NCI-H2227 treated with DMSO at 0.1 percent for 48 hours (cell line): ENCODE measurements around the gene RCC1.
"Not testable (repeated sequence)": the region's sequence is repeated elsewhere in the genome, so short reads cannot be mapped to it uniquely, and the experiment has no call there.

Experiments used
- DNase-seq: peaks from one replicate; lab custom pipeline; 2025; lab: John Stamatoyannopoulos, UW

Gene RCC1

DNA sequence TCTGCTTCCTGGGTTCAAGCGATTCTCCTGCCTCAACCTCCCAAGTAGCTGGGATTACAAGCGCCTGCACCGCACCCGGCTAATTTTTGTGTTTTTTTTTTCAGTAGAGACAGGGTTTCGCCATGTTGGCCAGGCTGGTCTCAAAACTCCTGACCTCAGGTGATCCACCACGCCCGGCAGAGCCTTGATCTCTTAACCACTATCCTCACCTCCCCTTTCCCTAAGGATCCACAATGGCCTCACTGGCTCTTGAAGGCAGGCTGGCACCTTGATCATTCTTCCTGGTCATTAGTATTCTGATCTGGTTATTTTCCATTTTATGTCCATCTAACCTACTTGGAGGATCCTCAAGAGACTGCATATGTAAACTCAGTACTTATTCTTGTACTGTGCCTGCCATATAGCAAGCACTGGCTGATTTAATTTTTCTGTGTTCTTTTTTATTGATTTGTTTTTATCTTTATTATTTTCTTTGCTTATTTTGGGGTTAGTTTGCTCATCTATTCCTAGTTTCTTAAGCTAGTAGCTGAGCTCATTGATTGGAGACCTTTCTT is 6.3 kb downstream of the RCC1 start:
- DNase-seq = no peak

DNA sequence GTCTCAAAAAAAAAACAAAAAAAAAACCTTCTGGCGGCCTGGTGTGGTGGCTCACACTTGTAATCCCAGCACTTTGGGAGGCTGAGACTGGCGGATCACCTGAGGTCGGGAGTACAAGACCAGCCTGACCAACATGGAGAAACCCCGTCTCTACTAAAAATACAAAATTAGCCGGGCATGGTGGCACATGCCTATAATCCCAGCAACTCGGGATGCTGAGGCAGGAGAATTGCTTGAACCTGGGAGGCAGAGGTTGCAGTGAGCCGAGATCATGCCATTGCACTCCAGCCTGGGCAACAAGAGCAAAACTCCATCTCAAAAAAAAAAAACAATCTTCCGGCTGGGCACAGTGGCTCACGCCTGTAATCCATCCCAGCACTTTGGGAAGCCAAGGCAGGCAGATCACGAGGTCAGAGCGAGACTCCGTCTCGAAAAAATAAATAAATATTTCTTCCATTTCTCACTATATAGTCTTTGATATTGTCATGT is 8.6 kb downstream of the RCC1 start:
- DNase-seq = not testable (repeated sequence)

DNA sequence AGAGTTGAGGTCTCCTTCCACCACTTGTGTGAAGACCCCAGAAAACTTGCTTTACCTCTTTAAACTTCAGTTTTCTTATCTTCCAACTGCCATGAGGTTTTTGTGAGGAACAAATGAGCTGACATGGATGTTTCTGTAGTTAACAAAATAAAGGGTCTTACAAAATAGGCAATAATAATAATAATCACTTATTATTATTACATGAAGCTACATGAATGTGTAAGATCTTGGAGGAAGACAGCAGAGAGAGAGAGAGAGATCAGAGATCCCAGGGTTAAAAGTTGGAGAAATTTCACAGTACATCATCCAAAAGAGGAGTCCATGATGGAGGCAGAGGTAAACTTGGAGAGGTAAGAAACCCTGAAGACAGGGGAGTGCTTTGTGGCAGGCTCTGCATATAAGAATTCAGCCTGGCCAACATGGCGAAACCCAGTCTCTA is 10.7 kb downstream of the RCC1 start:
- DNase-seq = no peak

DNA sequence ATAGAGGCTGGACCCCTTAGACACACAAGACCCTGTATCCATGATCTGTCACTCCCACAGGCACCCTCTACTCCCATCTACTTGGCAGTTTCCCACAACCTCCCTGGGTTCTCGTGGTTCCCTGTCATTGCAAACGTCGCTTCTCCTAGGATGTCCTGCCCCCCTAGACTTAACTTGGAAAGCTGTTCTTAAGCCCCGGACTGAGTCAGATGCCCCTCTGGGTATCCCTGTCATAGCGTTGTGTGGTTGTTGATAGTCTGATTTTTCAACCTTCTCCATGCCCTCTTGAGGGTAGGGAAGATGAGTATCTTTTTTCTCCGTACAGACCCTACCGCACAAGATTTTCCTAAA is 11.8 kb downstream of the RCC1 start:
- peak; percentile 66 for DNase-seq

DNA sequence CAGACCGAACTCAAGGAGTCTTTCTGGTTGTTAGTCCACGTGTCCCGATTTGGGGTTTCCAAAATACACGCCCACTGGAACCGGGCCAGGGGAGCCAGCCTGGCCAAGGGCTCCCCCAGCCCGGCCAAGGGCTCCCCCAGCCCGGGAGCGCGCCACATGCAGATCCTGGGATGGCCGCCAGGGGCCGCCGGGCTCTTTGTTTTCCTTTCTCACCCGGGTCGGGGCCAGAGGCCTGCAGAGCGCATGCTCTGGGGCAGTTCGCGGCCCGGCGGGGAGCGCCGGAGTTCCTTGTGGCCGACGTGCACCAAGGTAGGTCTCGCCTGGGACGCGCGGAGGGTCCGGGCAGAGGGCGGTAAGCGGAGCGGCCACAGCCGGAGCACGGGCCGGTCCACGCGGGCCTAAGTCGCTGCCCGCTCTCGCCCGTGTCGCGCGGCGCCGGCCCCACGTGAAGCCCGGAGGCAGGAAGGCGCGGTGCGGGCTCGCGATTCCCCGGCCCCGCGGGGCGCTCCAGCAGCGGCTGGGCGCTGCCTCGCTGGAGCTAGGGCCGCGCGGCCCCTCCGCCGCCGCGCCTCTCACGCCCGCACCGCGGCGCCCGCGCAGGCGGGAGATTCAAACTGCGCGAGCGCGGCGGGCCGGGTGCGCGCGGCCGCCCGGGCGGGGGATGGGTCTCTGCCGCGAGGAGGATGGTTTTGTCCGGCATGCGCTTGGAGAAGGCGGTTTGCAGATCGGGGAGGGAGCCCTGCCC is 12.3 kb downstream of the RCC1 start:
- DNase-seq = peak; percentile 89

DNA sequence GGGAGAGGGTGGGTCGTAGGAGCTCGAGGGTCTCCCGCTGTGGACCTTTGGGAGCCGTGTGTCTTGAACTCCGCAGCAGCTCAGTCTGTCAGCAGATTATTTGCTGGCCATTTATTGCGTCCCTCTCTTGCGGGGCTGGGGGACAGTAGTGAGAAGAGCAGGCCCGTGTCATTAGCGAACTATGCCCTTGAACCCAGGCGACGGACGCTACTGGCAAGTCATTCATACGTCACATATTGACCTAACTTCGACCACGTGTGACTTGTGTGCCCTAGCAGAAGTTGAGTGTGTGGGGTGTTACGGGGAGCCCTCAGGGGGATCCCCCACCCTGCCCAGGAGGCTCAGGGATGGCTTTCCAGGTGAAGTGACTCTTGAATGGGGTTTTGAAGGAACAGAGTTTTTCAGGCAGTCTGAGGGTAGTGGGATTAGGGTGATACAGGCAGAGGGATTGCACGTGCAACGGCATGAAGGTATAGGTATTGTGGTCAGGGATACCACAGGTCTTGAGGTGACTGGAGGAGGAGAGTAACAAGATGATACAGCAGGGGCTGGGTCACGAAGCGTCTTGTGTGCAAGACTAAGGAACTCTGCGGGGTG is 13.0 kb downstream of the RCC1 start:
- DNase-seq = no peak

DNA sequence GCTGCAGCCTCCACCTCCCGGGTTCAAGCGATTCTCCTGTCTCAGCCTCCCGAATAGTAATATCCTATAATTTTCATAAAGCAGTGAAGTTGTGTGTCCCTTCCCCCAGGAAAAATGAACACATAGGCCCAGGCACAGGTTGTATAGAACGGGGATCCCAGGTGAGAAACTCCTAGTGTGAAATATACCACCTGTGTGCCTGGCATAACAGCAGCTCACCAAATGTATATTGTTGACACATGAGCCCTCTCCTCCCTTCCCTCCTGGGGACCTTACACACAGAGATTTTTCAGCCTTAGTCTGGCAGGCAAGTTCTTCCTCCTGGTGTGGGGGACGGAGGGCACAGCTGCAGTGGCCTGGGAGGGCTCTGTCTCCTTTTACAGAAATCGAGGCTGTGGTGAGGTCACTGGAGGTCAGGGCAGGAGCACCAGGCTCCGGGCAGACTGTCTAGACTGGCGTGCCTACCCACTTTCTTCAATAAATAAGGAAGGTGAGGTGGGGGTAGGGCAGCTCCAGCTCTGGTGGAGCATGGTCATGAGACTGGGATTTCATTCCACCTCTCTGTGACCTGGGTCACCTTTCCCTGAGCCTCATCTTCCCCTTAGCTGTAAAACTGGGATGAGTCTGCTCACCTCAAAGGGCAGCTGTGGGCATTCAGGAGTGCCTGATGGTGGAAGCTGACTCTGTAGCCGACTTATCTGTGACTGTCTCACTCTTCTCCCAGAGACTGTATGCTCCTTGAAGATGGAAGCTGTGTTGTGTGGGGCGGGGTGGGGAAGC is 14.3 kb downstream of the RCC1 start:
- no peak for DNase-seq

DNA sequence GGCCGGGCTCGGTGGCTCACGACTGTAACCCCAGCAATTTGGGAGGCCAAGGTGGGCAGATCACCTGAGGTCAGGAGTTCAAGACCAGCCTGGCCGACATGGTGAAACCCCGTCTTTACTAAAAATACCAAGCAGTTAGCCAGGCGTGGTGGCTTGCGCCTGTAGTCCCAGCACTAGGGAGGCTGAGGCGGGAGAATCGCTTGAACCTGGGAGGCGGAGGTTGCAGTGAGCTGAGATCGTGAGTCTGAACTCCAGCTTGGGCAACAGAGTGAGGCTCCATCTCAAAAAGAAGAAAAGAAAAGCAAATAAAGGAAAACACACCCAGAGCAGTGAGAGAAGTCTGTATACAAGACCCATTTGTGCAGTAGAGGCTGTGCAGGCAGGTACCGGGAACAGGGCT is 15.0 kb downstream of the RCC1 start:
- DNase-seq = not testable (repeated sequence)

DNA sequence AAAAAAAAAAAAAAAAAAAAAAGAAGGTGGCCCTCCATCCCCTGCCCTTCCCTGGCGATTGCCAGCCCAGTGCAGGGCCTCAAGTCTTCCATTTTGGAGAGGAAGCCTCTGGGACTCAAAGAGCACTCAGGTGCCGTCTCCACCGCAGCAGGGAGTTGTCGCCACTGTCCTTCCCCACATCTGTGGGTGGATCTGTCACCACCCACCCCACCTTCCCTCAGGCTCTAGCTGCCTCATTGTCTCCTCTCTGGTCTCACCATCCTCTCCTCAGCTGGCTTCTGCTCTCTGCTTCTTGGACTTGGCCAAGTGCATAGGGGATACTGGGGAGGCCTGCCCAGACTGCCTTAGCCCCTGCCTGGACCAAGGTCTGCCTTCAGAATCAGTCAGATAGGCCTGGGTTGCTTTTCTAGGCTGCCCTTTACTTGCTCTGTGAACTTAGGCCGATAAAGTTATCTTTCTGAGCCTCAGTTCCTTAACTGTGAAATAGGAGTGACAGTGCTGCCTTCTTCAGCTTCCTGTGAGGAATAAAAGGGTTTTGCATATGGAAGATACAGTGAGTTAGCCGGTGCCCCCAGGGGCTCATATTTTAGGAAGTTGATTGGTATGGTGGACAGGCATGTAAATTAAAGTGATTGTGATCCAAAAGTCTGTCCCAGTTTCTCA is 15.8 kb downstream of the RCC1 start:
- DNase-seq = no peak

DNA sequence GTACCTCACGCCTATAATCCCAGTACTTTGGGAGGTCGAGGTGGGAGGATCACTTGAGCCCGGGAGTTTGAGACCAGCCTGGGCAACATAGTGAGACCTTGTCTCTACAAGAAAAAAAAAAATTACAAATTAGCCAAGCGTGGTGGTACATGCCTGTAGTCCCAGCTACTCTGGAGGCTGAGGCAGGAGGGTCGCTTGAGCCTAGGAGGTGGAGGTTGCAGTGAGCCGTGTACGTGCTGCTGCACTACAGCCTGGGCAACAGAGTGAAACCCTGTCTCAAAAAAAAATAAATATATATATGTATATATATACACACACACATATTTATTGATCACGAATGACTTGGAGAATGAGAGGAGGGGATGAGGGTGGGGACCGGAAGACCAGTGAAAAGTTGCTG is 16.7 kb downstream of the RCC1 start:
- DNase-seq = not testable (repeated sequence)

DNA sequence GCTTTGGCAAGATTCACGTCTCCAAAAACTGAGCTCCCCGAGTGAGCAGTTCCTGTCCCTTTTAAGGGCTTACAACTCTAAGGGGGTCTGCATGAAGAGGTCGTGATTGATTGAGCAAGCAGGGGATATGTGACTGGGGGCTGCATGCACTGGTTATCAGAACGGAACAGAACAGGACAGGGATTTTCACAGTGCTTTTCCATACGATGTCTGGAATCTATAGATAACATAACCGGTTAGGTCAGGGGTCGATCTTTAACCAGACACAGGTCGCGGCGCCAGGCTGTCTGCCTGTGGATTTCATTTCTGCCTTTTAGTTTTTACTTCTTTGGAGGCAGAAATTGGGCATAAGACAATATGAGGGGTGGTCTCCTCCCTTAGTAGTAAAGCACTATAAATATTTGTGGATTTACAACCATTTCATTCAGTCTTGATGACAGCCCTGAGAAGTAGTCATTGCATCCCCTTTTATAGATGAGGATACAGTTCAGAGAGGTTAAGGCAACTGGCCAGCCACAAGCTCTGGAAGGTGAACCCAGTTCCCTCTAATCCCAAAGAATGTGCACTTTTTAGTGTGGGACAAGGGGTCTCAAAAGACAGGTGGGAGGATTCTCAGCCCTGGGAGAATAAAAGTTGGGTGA is 19.3 kb downstream of the RCC1 start:
- not testable (repeated sequence) for DNase-seq

DNA sequence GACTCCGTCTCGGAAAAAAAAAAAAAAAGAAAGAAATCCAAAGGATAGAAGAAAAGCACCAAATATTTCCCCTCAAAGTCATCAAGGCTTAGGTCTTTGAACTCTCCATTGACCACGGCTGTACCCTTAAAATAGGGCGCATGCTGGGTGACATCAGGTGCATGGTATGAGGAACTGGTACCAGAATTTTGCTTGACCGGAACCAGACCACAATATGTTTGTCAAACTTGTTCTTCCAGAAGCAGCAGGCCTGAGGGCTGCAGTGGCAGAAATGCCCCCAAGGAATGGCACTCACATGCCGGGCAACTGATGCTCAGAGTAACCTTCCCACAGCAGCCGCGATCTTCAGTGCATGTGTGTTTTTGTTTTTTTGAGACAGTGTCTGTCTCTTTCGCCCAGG is 21.0 kb downstream of the RCC1 start:
- no peak for DNase-seq

DNA sequence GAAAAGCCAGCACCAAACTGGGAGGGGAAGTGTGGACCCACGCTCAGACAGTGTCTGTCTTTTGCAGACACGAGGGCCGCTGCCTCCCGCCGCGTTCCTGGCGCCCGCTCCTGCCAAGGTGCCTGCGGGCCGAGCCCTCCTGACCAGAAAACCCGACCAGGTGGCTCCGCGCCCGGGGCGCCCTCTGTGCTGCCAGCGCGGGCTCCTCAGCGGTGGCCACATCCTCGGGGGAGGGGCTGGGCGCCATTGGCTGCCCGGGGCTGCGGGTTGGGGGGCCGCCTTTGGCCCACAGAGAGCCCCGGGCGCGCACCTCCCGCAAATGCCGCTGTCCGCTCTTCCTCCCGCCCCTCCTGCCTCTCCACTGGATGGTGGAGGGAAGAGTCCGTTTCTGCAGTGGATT is 24.6 kb downstream of the RCC1 start:
- no peak for DNase-seq

DNA sequence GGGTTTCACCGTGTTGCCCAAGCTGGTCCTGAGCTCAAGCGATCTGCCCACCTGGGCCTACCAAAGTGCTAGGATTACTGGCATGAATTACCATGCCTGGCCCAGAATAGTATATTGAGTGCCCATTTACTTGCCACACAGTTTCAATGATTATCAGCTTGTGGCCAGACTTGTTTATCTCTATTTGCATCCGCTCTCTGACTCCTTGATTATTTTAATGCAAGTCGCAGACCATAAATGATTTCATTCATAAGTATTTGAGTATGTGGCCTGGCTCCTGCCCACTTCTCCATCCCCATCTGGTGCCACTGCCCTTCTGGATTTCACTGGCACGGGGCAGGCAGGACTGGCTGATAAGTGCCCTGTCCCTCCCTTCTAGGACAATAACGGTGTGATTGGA is 28.8 kb downstream of the RCC1 start:
- DNase-seq = no peak

DNA sequence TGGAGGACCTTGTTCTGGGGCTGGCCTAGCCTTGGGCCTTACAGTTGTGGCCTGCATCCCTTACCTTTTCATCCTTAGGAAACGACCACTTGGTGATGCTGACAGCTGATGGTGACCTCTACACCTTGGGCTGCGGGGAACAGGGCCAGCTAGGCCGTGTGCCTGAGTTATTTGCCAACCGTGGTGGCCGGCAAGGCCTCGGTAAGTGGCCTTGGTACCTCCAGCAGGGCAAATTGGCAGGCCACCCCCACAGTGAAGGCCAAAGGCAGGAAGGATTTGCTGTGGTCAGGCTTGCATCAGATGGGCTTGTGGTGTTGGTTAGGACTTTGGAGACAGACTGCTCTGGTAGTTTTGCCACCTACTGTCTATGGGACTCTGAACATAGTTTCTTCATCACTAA is 29.3 kb downstream of the RCC1 start:
- DNase-seq = no peak

DNA sequence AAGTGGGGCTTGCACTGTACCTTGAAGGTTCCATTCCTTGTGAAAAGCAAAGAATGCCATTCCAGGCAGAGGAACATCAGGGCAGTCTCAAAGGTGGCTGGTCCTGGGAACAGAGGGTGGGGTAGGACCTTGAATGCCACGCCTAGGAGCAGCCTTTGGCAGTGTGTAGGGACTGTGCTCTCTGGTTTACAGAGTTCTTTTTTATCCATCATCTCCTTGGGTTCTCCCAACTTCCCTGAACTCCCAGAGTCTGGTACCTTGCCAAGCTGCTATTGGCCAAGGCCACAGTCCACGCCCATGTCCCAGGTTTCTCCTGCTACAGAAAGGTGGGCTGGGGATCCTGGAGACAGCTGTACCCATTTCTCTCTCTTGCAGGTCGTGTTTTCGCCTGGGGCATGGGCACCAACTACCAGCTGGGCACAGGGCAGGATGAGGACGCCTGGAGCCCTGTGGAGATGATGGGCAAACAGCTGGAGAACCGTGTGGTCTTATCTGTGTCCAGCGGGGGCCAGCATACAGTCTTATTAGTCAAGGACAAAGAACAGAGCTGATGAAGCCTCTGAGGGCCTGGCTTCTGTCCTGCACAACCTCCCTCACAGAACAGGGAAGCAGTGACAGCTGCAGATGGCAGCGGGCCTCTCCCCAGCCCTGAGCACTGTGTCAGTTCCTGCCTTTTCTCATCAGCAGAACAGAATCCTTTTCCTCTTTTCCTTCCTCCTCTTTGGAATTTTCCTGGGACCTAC is 31.8 kb downstream of the RCC1 start:
- DNase-seq = no peak

DNA sequence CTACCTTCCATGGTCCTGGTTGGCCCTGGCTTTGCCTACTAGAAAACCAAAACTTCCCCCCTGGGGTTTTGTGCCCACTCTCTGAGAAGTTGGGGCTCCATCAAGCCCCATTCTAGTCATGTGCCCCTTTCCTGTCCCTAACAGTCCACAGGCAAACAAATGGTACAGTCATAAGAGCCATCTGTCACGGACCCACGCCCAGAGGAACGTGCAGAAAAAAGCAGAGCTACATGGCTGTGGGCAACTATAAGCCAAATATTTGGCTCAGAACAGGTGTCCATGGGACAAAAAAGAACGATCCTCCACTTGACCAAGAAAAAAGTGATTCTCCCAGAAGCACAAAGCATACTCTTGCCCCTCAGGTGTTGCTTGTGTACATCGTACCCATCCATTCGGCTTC is 32.4 kb downstream of the RCC1 start:
- DNase-seq = no peak

DNA sequence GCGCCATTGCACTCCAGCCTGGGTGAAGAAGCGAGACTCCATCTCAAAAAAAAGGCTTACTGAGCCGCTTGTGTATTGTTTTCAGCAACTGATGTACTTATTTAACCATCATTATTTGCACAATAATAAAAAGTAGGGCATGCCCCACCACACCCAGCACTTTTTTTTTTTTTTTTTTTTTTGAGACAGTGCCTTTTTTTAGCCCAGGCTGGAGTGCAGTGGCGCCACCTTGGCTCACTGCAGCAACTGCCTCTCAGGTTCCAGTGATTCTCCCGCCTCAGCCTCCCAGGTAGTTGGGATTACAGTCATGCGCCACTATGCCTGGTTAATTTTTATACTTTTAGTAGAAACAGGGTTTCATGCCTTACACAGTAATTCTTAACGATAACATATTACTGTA is 34.8 kb downstream of the RCC1 start:
- DNase-seq = no peak

DNA sequence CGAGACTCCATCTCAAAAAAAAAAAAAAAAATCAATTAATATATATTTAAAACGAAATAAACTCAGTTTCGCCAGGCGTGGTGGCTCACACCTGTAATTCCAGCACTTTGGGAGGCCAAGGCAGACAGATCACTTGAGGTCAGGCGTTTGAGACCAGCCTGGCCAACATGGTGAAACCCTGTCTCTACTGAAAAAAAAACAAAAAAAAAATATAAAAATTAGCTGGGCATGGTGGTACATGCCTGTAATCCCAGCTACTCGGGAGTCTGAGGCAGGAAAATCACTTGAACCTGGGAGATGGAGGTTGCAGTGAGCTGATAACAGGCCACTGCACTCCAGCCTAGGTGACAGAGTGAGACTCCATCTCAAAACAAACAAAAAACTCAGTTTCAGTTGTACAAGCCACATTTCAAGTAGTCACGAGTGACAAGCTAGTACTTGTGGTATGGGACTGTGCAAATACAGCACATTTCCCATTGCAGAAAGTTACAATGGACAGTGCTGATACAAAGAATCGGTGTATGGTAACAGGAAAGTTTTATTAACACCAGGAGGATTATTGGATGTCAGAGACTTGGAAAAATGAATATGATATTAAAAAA is 35.7 kb downstream of the RCC1 start:
- DNase-seq = not testable (repeated sequence)

DNA sequence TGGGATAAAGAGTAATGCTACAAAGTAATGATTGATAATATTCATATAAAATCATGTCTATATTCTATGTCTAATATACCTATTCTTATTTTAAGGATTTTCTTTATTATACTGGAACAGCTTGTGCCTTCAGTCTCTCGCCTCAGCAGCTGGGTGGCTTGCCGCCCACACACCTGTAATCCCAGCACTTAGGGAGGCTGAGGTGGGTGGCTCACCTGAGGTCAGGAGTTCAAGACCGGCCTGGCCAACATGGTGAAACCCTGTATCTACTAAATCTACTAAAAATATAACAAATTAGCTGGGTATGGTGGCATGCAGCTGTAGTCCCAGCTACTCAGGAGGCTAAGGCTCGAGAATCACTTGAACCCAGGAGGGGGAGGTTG is 39.4 kb downstream of the RCC1 start:
- DNase-seq = no peak

DNA sequence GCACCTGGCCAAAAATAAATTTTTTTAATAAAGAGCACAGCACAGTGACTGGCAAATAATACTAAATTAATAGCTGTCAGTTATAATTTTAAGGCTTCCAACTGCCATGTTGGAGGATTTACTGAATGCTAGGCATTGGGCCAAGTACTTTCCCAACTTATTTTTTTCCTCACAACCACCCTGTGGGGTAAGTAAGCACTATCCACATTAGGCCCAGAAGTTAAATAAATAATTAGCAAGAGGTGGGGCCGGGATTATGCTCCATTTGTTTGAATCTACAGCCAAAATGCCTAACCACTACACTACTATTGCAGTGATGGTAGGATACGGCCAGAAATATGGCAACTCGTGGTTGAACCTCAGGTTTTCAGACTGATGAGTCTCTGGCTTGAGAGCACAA is 42.5 kb downstream of the RCC1 start:
- no peak for DNase-seq
